IMR-90 (cell line): Measurements from ENCODE around the gene SBNO1. TPM values are rescaled to one million over a fixed set of nuclear protein-coding genes. Genes with fewer than 3 reads are reported as not detected.

Experiments used
- ATAC-seq: fragments of 200-7000 bp; cut with Tn5 transposase; 2 replicates; pipeline ENCODE4 v1.9.1; 2020; ENCODE audit warnings: low read depth, mild to moderate bottlenecking, moderate library complexity
- BruUV-seq: library from RNA; stranded (reverse); fragments of 400-500 nt; replicated peaks from 2 replicates; lab custom pipeline; 2021; lab: Mats Ljungman, UMichigan
- CTCF ChIA-PET: fragments of 300-600 bp; formaldehyde crosslinking; extraction: SDS; loops from one replicate; lab custom pipeline; 2021; ENCODE audit warnings: antibody characterized with exemption; lab: Yijun Ruan, JAX
- POLR2A ChIA-PET: fragments of 300-600 bp; sonication (Branson Sonifier 250); formaldehyde crosslinking; loops from one replicate; lab custom pipeline; 2022; ENCODE audit warnings: antibody characterized with exemption; ENCODE audit not compliant: unreplicated experiment; lab: Charles Lee
- DNase-seq: peaks from one replicate; pipeline ENCODE4 v3.0.0; 2013
- H2AFZ ChIP-seq: replicated peaks from 2 replicates; pipeline ENCODE3; 2013; ENCODE audit warnings: low read length, mild to moderate bottlenecking; ENCODE audit not compliant: poor library complexity
- H2AK5ac ChIP-seq: 2 replicates; pipeline ENCODE4 v1.6.1; 2013; ENCODE audit warnings: low read depth, low read length, inconsistent platforms
- H2AK9ac ChIP-seq: replicated peaks from 2 replicates; pipeline ENCODE3; 2013; ENCODE audit warnings: mild to moderate bottlenecking, low read depth, low read length, moderate library complexity; ENCODE audit not compliant: poor library complexity
- H2BK120ac ChIP-seq: 2 replicates; pipeline ENCODE4 v1.6.1; 2013; ENCODE audit warnings: low read depth, low read length, inconsistent platforms
- H2BK15ac ChIP-seq: 3 replicates; pipeline ENCODE4 v1.6.1; 2013; ENCODE audit warnings: low read depth, low read length, inconsistent platforms
- H2BK20ac ChIP-seq: 2 replicates; pipeline ENCODE4 v1.6.1; 2013; ENCODE audit warnings: low read depth, mild to moderate bottlenecking, inconsistent platforms, low read length, moderate library complexity
- H2BK5ac ChIP-seq: 2 replicates; pipeline ENCODE4 v1.6.1; 2013; ENCODE audit warnings: mild to moderate bottlenecking, low read depth, low read length, inconsistent platforms; ENCODE audit not compliant: poor library complexity, severe bottlenecking
- H3K14ac ChIP-seq: replicated peaks from 2 replicates; pipeline ENCODE4 v1.6.1; 2013; ENCODE audit warnings: low read depth, low read length, inconsistent platforms
- H3K18ac ChIP-seq: 2 replicates; pipeline ENCODE4 v1.6.1; 2013; ENCODE audit warnings: low read depth, low read length, control low read depth
- H3K23ac ChIP-seq: 2 replicates; pipeline ENCODE4 v1.6.1; 2013; ENCODE audit warnings: low read depth, low read length, inconsistent platforms
- H3K27ac ChIP-seq: 2 replicates; pipeline ENCODE4 v1.5.1; 2013; ENCODE audit warnings: mild to moderate bottlenecking, control low read depth, low read length; ENCODE audit not compliant: insufficient read depth
- H3K27me3 ChIP-seq: 2 replicates; pipeline ENCODE4 v1.6.1; 2013; ENCODE audit warnings: low read length; ENCODE audit not compliant: control insufficient read depth, insufficient read depth
- H3K36me3 ChIP-seq: 2 replicates; pipeline ENCODE4 v1.6.1; 2013; ENCODE audit warnings: low read length, mixed read lengths; ENCODE audit not compliant: control insufficient read depth, insufficient read depth
- H3K4ac ChIP-seq: 2 replicates; pipeline ENCODE4 v1.6.1; 2013; ENCODE audit warnings: low read depth, low read length, inconsistent platforms
- H3K4me1 ChIP-seq: 2 replicates; pipeline ENCODE4 v1.6.1; 2013; ENCODE audit warnings: low read length, mixed read lengths; ENCODE audit not compliant: control insufficient read depth, insufficient read depth
- H3K4me2 ChIP-seq: 2 replicates; pipeline ENCODE4 v1.6.1; 2013; ENCODE audit warnings: low read depth, mild to moderate bottlenecking, control low read depth, low read length, moderate library complexity
- H3K4me3 ChIP-seq: 2 replicates; pipeline ENCODE4 v1.5.1; 2013; ENCODE audit warnings: low read depth, mild to moderate bottlenecking, control low read depth, low read length, moderate library complexity; ENCODE audit not compliant: insufficient read depth
- H3K56ac ChIP-seq: 2 replicates; pipeline ENCODE4 v1.6.1; 2013; ENCODE audit warnings: low read length, inconsistent platforms; ENCODE audit not compliant: insufficient read depth; ENCODE audit errors: extremely low read depth
- H3K79me1 ChIP-seq, 2 experiments: 2 replicates each; pipeline ENCODE4 v1.6.1; 2013; ENCODE audit warnings: low read length in 2 of 2, inconsistent platforms in 1 of 2, low read depth in 1 of 2
- H3K9ac ChIP-seq: 2 replicates; pipeline ENCODE4 v1.6.1; 2013; ENCODE audit warnings: low read depth, low read length, control low read depth
- H3K9me1 ChIP-seq: 2 replicates; pipeline ENCODE4 v1.6.1; 2013; ENCODE audit warnings: low read length, inconsistent platforms; ENCODE audit not compliant: insufficient read depth
- H3K9me3 ChIP-seq: 2 replicates; pipeline ENCODE4 v1.6.1; 2013; ENCODE audit warnings: low read length; ENCODE audit not compliant: control insufficient read depth, insufficient read depth
- H4K20me1 ChIP-seq: 2 replicates; pipeline ENCODE4 v1.6.1; 2013; ENCODE audit warnings: low read length, inconsistent platforms; ENCODE audit not compliant: insufficient read depth
- H4K5ac ChIP-seq: 2 replicates; pipeline ENCODE4 v1.6.1; 2013; ENCODE audit warnings: mild to moderate bottlenecking, low read depth, low read length, control low read depth
- H4K8ac ChIP-seq, 2 experiments: 2 replicates each; pipeline ENCODE4 v1.6.1; 2013; ENCODE audit warnings: low read depth in 2 of 2, low read length in 2 of 2, control low read depth in 1 of 2, inconsistent platforms in 1 of 2
- H4K91ac ChIP-seq: 2 replicates; pipeline ENCODE4 v1.6.1; 2013; ENCODE audit warnings: low read depth, low read length, inconsistent platforms; ENCODE audit not compliant: insufficient read depth
- BHLHE40 ChIP-seq: fragments of 150-350 bp; IDR thresholded peaks from 2 replicates; pipeline ENCODE4 v1.6.1; 2016; ENCODE audit warnings: mild to moderate bottlenecking, low read depth, low read length
- CEBPB ChIP-seq: IDR thresholded peaks from 2 replicates; pipeline ENCODE4 v1.6.1; 2012; ENCODE audit warnings: low read depth, low read length, improper control_type of control experiment
- CHD1 ChIP-seq: IDR thresholded peaks from 2 replicates; pipeline ENCODE4 v1.6.1; 2012; ENCODE audit warnings: low read depth, low read length, improper control_type of control experiment
- MAFK ChIP-seq: IDR thresholded peaks from 2 replicates; pipeline ENCODE4 v1.6.1; 2012; ENCODE audit warnings: low read depth, low read length, improper control_type of control experiment
- MAZ ChIP-seq: IDR thresholded peaks from 2 replicates; pipeline ENCODE4 v1.6.1; 2012; ENCODE audit warnings: low read depth, mild to moderate bottlenecking, low read length, improper control_type of control experiment, moderate library complexity, borderline replicate concordance
- MXI1 ChIP-seq: IDR thresholded peaks from 2 replicates; pipeline ENCODE4 v1.6.1; 2012; ENCODE audit warnings: low read depth, mild to moderate bottlenecking, low read length, moderate library complexity, borderline replicate concordance
- NFE2L2 ChIP-seq: fragments of 150-350 bp; IDR thresholded peaks from 2 replicates; pipeline ENCODE4 v1.6.1; 2016; ENCODE audit warnings: low read depth, mild to moderate bottlenecking, low read length
- POLR2A ChIP-seq: IDR thresholded peaks from 2 replicates; pipeline ENCODE4 v1.6.1; 2012; ENCODE audit warnings: mild to moderate bottlenecking, low read depth, low read length
- RAD21 ChIP-seq: IDR thresholded peaks from 2 replicates; pipeline ENCODE4 v1.6.1; 2012; ENCODE audit warnings: low read length, improper control_type of control experiment
- RCOR1 ChIP-seq: IDR thresholded peaks from 2 replicates; pipeline ENCODE4 v1.6.1; 2012; ENCODE audit warnings: mild to moderate bottlenecking, low read length, improper control_type of control experiment; ENCODE audit not compliant: insufficient replicate concordance
- RFX5 ChIP-seq: IDR thresholded peaks from 2 replicates; pipeline ENCODE4 v1.8.0; 2012; ENCODE audit warnings: low read depth, mild to moderate bottlenecking, low read length, moderate library complexity
- WGBS, 2 experiments: methylation state at CpG; one replicate each; pipeline versions ENCODE4 v1.1.5 to v1.1.7; 2013; ENCODE audit warnings: missing lambda C conversion rate in 2 of 2; ENCODE audit not compliant: insufficient read length in 1 of 2; ENCODE audit errors: extremely low coverage in 2 of 2; 5-methylcytosine and 5-hydroxymethylcytosine counted together
- dilution Hi-C: fragments of 300-500 bp; cut with HindIII; formaldehyde crosslinking; loops from one replicate; pipeline ENCODE4 v1.14.3; 2018; ENCODE audit warnings: low sequenced_read_pairs; ENCODE audit not compliant: unreplicated experiment
- in situ Hi-C: fragments of 300-500 bp; cut with MboI; formaldehyde crosslinking; loops from 3 replicates; pipeline ENCODE4 v1.14.3; 2019; ENCODE audit warnings: low sequenced_read_pairs, inconsistent platforms, mixed read lengths
- intact Hi-C: fragments of 100-400 bp; cut with micrococcal nuclease; formaldehyde crosslinking; loops from 2 replicates; pipeline ENCODE4 v1.10.0; 2022
- polyA plus RNA-seq, 3 experiments: library from polyadenylated mRNA; depleted of rRNA; stranded (reverse); fragments of >200 nt; gene quantifications; 2 replicates each; pipeline ENCODE4 v1.2.3, GENCODE V29; 2012; ENCODE audit warnings: low replicate concordance in 1 of 3
- total RNA-seq: library from RNA; depleted of rRNA; stranded (reverse); fragments of >200 nt; gene quantifications from 2 replicates; pipeline ENCODE4 v1.2.3, GENCODE V29; 2012
- TF ChIP-seq, protein P1 (sequence below): conservative IDR thresholded peaks from 2 replicates; pipeline ENCODE4 v1.5.1; 2012; ENCODE audit warnings: mild to moderate bottlenecking, low read depth, low read length, improper control_type of control experiment
- TF ChIP-seq, protein P2 (sequence below): fragments of 150-350 bp; IDR thresholded peaks from 2 replicates; pipeline ENCODE4 v1.6.1; 2017; ENCODE audit warnings: mild to moderate bottlenecking, antibody characterized with exemption, low read length, low read depth
- TF ChIP-seq, protein P3 (sequence below): fragments of 150-350 bp; IDR thresholded peaks from 2 replicates; pipeline ENCODE4 v1.6.1; 2016; ENCODE audit warnings: low read depth, mild to moderate bottlenecking, low read length, moderate library complexity, borderline replicate concordance

Gene SBNO1
- total and polyA plus RNA-seq, 2 of the 4 experiments (the other 2 are of a cell fraction), result 5.3 to 24.9 TPM

DNA sequence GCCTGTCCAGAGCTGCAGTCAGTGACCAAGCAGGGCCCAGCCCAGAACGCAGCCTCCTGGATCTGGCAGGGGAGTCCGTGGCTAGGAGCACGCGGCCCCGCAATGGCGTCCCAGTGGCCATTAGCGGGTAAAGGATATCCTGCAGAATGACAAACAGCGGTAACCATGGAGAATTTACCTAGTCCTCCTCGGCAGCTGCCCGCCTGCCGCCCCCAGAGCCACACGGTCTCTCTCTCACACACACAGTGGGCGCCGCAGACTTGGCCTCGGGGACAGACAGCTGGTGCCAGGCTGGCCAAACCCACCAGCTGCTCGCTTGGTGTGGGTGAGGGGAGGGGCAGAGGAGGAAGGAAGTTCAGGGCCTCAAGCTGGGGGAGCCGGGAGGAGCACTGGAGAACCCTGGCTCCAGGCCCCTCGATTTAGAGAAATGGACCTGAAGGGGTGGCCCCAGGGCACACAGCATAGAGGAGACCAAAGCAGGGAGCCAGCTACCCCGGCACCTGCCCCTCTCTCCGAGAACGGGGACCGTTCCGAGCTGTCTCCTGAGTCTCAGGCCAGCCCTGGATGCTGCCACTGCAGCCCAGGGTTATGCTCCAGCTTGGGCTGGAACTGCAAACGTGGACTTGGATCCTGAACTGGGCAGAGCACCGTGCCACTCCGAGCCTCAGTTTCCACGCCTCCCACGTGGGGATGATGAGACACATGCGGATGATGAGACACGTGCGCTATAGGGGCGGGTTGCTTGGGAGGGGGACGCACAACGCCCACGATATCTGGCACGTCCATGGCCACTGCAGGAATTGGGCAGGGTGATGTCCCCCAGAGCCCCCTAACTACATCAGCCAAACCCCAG lies 96.4 kb downstream of the SBNO1 start:
- Histone ChIP-seq H3K23ac (0 out of 2 replicates have a peak overlapping the region, but pooled peaks have one; percentile 54), H2BK120ac (no peak overlapping the region), H2BK20ac (no peak overlapping the region), H3K9me1 (peaks cover 18% of the 10 kb centered on the region), H3K18ac (no peak overlapping the region), H3K4me3 (no peak overlapping the region), H2BK15ac (no peak overlapping the region), H3K9me3 (no peaks in the 10 kb centered on the region), H3K4me1 (peaks cover 17% of the 10 kb centered on the region), H4K20me1 (peaks cover 55% of the 10 kb centered on the region), H2AK9ac (peak overlapping the region; percentile 4), H3K14ac (no peak overlapping the region), H3K27me3 (no peaks in the 10 kb centered on the region), H2AK5ac (peak overlapping the region; percentile 94; the same call in 1 of the 2 replicates), H4K91ac (no peak overlapping the region), H3K4ac (peak overlapping the region; percentile 96), H4K5ac (no peak overlapping the region), H3K27ac (0 out of 2 replicates have a peak overlapping the region, but pooled peaks have one; percentile 5), H3K79me1 (peaks cover 12 to 54% of the 10 kb centered on the region in 2 experiments; a peak in 2 of 4 replicates), H3K56ac (no peak overlapping the region), H3K36me3 (peaks cover 34% of the 10 kb centered on the region), H2BK5ac (no peak overlapping the region), H3K9ac (no peak overlapping the region), H2AFZ (peak overlapping the region; percentile 23), H3K4me2 (no peak overlapping the region; the same call in 1 of the 2 replicates), H4K8ac (peak overlapping the region in 1 of 2 experiments; percentile 1; a peak in 1 of 4 replicates)
- dilution Hi-C loops (no loop called here), in situ Hi-C loops (no loop called here), intact Hi-C loops (no loop called here)
- POLR2A ChIA-PET, result no interaction called here
- WGBS, 2 experiments, result 72% methylated on average over 24 of the region's 36 CpGs; no CpG with 5 or more reads in 1 of the 2 experiments
- BruUV-seq, result no TSS peak
- ATAC-seq, result no peak
- DNase-seq, result no peak
- CTCF ChIA-PET, result no interaction called here
- no peak for TF ChIP-seq MXI1
- no peak for TF ChIP-seq BHLHE40
- TF ChIP-seq, protein P1, sequence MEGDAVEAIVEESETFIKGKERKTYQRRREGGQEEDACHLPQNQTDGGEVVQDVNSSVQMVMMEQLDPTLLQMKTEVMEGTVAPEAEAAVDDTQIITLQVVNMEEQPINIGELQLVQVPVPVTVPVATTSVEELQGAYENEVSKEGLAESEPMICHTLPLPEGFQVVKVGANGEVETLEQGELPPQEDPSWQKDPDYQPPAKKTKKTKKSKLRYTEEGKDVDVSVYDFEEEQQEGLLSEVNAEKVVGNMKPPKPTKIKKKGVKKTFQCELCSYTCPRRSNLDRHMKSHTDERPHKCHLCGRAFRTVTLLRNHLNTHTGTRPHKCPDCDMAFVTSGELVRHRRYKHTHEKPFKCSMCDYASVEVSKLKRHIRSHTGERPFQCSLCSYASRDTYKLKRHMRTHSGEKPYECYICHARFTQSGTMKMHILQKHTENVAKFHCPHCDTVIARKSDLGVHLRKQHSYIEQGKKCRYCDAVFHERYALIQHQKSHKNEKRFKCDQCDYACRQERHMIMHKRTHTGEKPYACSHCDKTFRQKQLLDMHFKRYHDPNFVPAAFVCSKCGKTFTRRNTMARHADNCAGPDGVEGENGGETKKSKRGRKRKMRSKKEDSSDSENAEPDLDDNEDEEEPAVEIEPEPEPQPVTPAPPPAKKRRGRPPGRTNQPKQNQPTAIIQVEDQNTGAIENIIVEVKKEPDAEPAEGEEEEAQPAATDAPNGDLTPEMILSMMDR, result no peak
- no peak for TF ChIP-seq NFE2L2
- TF ChIP-seq, protein P2, sequence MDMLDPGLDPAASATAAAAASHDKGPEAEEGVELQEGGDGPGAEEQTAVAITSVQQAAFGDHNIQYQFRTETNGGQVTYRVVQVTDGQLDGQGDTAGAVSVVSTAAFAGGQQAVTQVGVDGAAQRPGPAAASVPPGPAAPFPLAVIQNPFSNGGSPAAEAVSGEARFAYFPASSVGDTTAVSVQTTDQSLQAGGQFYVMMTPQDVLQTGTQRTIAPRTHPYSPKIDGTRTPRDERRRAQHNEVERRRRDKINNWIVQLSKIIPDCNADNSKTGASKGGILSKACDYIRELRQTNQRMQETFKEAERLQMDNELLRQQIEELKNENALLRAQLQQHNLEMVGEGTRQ, result no peak
- TF ChIP-seq, protein P3, sequence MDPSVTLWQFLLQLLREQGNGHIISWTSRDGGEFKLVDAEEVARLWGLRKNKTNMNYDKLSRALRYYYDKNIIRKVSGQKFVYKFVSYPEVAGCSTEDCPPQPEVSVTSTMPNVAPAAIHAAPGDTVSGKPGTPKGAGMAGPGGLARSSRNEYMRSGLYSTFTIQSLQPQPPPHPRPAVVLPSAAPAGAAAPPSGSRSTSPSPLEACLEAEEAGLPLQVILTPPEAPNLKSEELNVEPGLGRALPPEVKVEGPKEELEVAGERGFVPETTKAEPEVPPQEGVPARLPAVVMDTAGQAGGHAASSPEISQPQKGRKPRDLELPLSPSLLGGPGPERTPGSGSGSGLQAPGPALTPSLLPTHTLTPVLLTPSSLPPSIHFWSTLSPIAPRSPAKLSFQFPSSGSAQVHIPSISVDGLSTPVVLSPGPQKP, result no peak
- TF ChIP-seq CHD1, result no peak
- no peak for TF ChIP-seq RFX5
- TF ChIP-seq CEBPB, result no peak
- TF ChIP-seq RAD21, result no peak
- TF ChIP-seq POLR2A, result no peak
- TF ChIP-seq MAFK, result no peak
- no peak for TF ChIP-seq RCOR1
- no peak for TF ChIP-seq MAZ
